Measurements from ENCODE around the gene FAM151B.
"Not testable (repeated sequence)": the region's sequence is repeated elsewhere in the genome, so short reads cannot be mapped to it uniquely, and the experiment has no call there.

The FAM151B gene

GRCh38 chr5:80569086-80569960 lies 81.4 kb downstream of the FAM151B start:
- H3K27ac ChIP-seq, result no peak overlapping the region
- TF ChIP-seq CTCF (IDR thresholded peaks at IDR 0.05), result no peak
- no peak for TF ChIP-seq ZFX (IDR thresholded peaks at IDR 0.05; ENCODE audit: borderline replicate concordance)

- TF ChIP-seq ZFX (IDR thresholded peaks at IDR 0.05; ENCODE audit: borderline replicate concordance) (no peak), CTCF (IDR thresholded peaks at IDR 0.05) (no peak)
- H3K27ac ChIP-seq, result no peak within 1 kb of the TSS
Observed at GRCh38 chr5:80569961-80570786, 82.3 kb downstream of the FAM151B start, which contains the start of gene ANKRD34B. TSS of gene ANKRD34B (minus strand) at chr5:80570280. CDS start at chr5:80560019, 10,261 bp downstream.

GRCh38 chr5:80573062-80573461 lies 85.2 kb downstream of the FAM151B start:
- no peak for TF ChIP-seq CTCF (IDR thresholded peaks at IDR 0.05)
- TF ChIP-seq ZFX (IDR thresholded peaks at IDR 0.05; ENCODE audit: borderline replicate concordance), result no peak
- no peak overlapping the region for H3K27ac ChIP-seq

- no peak overlapping the region for H3K27ac ChIP-seq
- TF ChIP-seq CTCF (IDR thresholded peaks at IDR 0.05), result no peak
- TF ChIP-seq ZFX (IDR thresholded peaks at IDR 0.05; ENCODE audit: borderline replicate concordance), result no peak
Observed at GRCh38 chr5:80576383-80576782, 88.5 kb downstream of the FAM151B start.

GRCh38 chr5:80577707-80578106 lies 89.8 kb downstream of the FAM151B start:
- TF ChIP-seq ZFX (IDR thresholded peaks at IDR 0.05; ENCODE audit: borderline replicate concordance) (no peak), CTCF (IDR thresholded peaks at IDR 0.05) (no peak)
- H3K27ac ChIP-seq, result no peak overlapping the region

GRCh38 chr5:80579050-80579449 lies 91.2 kb downstream of the FAM151B start:
- no peak for TF ChIP-seq ZFX (IDR thresholded peaks at IDR 0.05; ENCODE audit: borderline replicate concordance)
- TF ChIP-seq CTCF (IDR thresholded peaks at IDR 0.05), result no peak

GRCh38 chr5:80580291-80580690 lies 92.4 kb downstream of the FAM151B start:
- not testable (repeated sequence) for H3K27ac ChIP-seq

More at GRCh38 chr5:80579050-80579449, 91.2 kb downstream of the FAM151B start:
- no peak overlapping the region for H3K27ac ChIP-seq

Measured in 22Rv1 (cell line).